Measurements from ENCODE around the gene SPTBN1.

GRCh38 chr2:54670485-54671009, 214.4 kb downstream of the SPTBN1 start:
- TF ChIP-seq ESRRG (CRISPR knock-in tag; IDR thresholded peaks at IDR 0.05) = no peak
- no peak for TF ChIP-seq ZFP30 (CRISPR knock-in tag; IDR thresholded peaks at IDR 0.05)
- TF ChIP-seq SNAI2 (CRISPR knock-in tag; IDR thresholded peaks at IDR 0.05) = no peak
- TF ChIP-seq ISL1 (CRISPR knock-in tag; IDR thresholded peaks at IDR 0.05) = no peak
- no peak for TF ChIP-seq TSHZ2 (CRISPR knock-in tag; IDR thresholded peaks at IDR 0.05)
- TF ChIP-seq ARNTL (CRISPR knock-in tag; IDR thresholded peaks at IDR 0.05; ENCODE audit: borderline replicate concordance, low read depth) = no peak
